GM19468 (cell line): Measurements from ENCODE around the gene TTC9B.

Source experiments
- ATAC-seq: cut with Tn5 transposase; IDR thresholded peaks from one replicate; pipeline ENCODE4 v1.9.1; 2021; ENCODE audit warnings: mild to moderate bottlenecking, moderate library complexity, moderate number of reproducible peaks; ENCODE audit not compliant: unreplicated experiment; ENCODE audit errors: extremely low read depth

TTC9B gene

GRCh38 chr19:40217934-40218890, at the start of gene TTC9B:
Gene TTC9B, minus strand, starts transcription at chr19:40218384. Its CDS starts 3 bp downstream, at chr19:40218381.
- ATAC-seq, result no peak

- no peak for ATAC-seq
These were observed 49.4 kb upstream of the TTC9B start for GRCh38 chr19:40267601-40267997.

- ATAC-seq, result no peak
These were observed 48.9 kb upstream of the TTC9B start for GRCh38 chr19:40266912-40267600.

- ATAC-seq, result no peak
These were observed 47.9 kb upstream of the TTC9B start for GRCh38 chr19:40266119-40266518.

- ATAC-seq, result no peak
These were observed 47.5 kb upstream of the TTC9B start for GRCh38 chr19:40265763-40266099.

GRCh38 chr19:40265055-40265762, 47.0 kb upstream of the TTC9B start:
- no peak for ATAC-seq

GRCh38 chr19:40264314-40265054, 46.3 kb upstream of the TTC9B start:
- ATAC-seq, result no peak

- no peak for ATAC-seq
These were observed 45.5 kb upstream of the TTC9B start for GRCh38 chr19:40263440-40264313.

GRCh38 chr19:40262422-40262821, 44.2 kb upstream of the TTC9B start:
- ATAC-seq, result no peak

GRCh38 chr19:40261631-40262030, 43.4 kb upstream of the TTC9B start:
- ATAC-seq, result no peak

GRCh38 chr19:40257096-40257517, 38.9 kb upstream of the TTC9B start:
- no peak for ATAC-seq

- ATAC-seq, result no peak
These were observed 38.3 kb upstream of the TTC9B start for GRCh38 chr19:40256512-40256911.

GRCh38 chr19:40255619-40256166, 37.5 kb upstream of the TTC9B start:
- ATAC-seq, result no peak

- no peak for ATAC-seq
These were observed 36.7 kb upstream of the TTC9B start for GRCh38 chr19:40254714-40255418.

GRCh38 chr19:40253611-40254092, 35.5 kb upstream of the TTC9B start:
- no peak for ATAC-seq

- no peak for ATAC-seq
These were observed 34.2 kb upstream of the TTC9B start for GRCh38 chr19:40252395-40252794.

GRCh38 chr19:40251991-40252390, 33.8 kb upstream of the TTC9B start:
- ATAC-seq, result no peak

GRCh38 chr19:40251244-40251643, 33.1 kb upstream of the TTC9B start:
- ATAC-seq, result no peak
